DOHH2 (cell line): ENCODE data around the gene RPTN.
A peak's percentile ranks its signal among the peaks of the same experiment; 100 is the strongest.

ENCODE experiments used
- H3F3A ChIP-seq: fragments of 200-600 bp; sonication (generic), shearing (Covaris generic); 2 replicates; pipeline ENCODE4 v1.6.0; 2016; ENCODE audit warnings: antibody characterized with exemption, mild to moderate bottlenecking; ENCODE audit not compliant: control insufficient read depth, insufficient read depth
- H3K27ac ChIP-seq: fragments of 200-600 bp; sonication (generic); 2 replicates; pipeline ENCODE4 v1.5.1; 2014; ENCODE audit warnings: low read depth, mild to moderate bottlenecking, low read length, moderate library complexity
- H3K27me3 ChIP-seq: fragments of 200-600 bp; sonication (generic); 2 replicates; pipeline ENCODE4 v1.6.1; 2014; ENCODE audit warnings: mild to moderate bottlenecking, low read length, mixed read lengths; ENCODE audit not compliant: control insufficient read depth
- H3K36me3 ChIP-seq: fragments of 200-600 bp; sonication (generic); 2 replicates; pipeline ENCODE4 v1.6.1; 2014; ENCODE audit warnings: mild to moderate bottlenecking, low read length, moderate library complexity, mixed read lengths; ENCODE audit not compliant: control insufficient read depth
- H3K4me1 ChIP-seq: fragments of 200-600 bp; sonication (generic); 2 replicates; pipeline ENCODE4 v1.6.1; 2014; ENCODE audit warnings: mild to moderate bottlenecking, low read length, mixed read lengths; ENCODE audit not compliant: control insufficient read depth
- H3K4me2 ChIP-seq: fragments of 200-600 bp; sonication (generic); 2 replicates; pipeline ENCODE4 v1.6.0; 2014; ENCODE audit warnings: mild to moderate bottlenecking, low read length, moderate library complexity
- H3K4me3 ChIP-seq: fragments of 200-600 bp; sonication (generic); 2 replicates; pipeline ENCODE4 v1.5.1; 2014; ENCODE audit warnings: mild to moderate bottlenecking, low read length, mixed read lengths
- H3K79me2 ChIP-seq: fragments of 200-600 bp; sonication (generic); 2 replicates; pipeline ENCODE4 v1.6.1; 2014; ENCODE audit warnings: mild to moderate bottlenecking, low read length, mixed read lengths; ENCODE audit not compliant: control insufficient read depth
- H3K9me2 ChIP-seq: fragments of 200-600 bp; sonication (generic); replicated peaks from 2 replicates; pipeline ENCODE4 v1.6.1; 2014; ENCODE audit warnings: mild to moderate bottlenecking, low read length, mixed read lengths; ENCODE audit not compliant: control insufficient read depth
- H3K9me3 ChIP-seq: fragments of 200-600 bp; sonication (generic); 2 replicates; pipeline ENCODE4 v1.6.1; 2014; ENCODE audit warnings: antibody characterized with exemption, low read length, mixed read lengths; ENCODE audit not compliant: control insufficient read depth, insufficient read depth
- H4K20me1 ChIP-seq: fragments of 200-600 bp; sonication (generic); 2 replicates; pipeline ENCODE4 v1.6.0; 2014; ENCODE audit warnings: low read depth, mild to moderate bottlenecking, antibody characterized with exemption, low read length, moderate library complexity; ENCODE audit not compliant: control insufficient read depth, insufficient read depth
- EZH2phosphoT487 ChIP-seq: fragments of 200-600 bp; sonication (generic); IDR thresholded peaks from 2 replicates; pipeline ENCODE4 v1.6.1; 2017; ENCODE audit warnings: borderline replicate concordance, mild to moderate bottlenecking, antibody characterized with exemption, low read length, moderate library complexity, mixed read lengths
- TF ChIP-seq, protein P1 (sequence below): fragments of 200-600 bp; sonication (generic); IDR thresholded peaks from one replicate; pipeline ENCODE4 v1.5.1; 2014; ENCODE audit warnings: antibody characterized with exemption, mild to moderate bottlenecking, low read depth, low read length; ENCODE audit not compliant: poor library complexity, severe bottlenecking

RPTN gene

DNA sequence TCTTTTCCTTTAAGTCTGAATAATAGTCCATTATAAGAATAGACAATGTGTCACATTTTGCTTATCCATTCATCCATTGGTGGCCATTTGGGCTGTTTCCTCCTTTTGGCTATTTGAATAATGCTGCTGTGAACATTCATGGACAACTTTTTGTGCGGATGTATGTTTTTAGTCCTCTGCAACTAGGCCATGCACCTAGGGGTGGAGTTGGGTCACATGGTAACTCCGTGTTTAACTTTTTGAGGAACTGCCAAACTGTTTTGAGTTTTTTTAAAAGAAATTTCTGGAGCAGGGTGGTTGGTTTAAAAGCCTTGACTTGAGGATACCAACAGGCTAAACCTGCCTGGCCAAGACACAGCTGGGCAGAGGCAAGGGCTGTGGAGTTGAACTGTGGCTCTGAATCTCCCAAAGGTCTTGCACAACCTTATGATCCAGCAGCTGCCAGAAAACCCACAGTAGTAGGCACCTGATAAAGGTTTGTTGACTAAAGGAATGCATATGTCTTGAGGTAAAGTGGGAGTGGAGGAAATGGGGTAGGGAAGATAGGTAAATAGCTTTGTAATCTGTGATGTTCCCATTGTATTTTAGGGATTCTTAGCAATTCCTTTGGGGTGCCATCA lies 5.6 kb upstream of the RPTN start:
- Histone ChIP-seq H3K9me3 (peaks cover 6% of the 10 kb centered on the region; the same call in 1 of the 2 replicates), H3K4me2 (peak overlapping the region; percentile 52), H3K9me2 (no peaks in the 10 kb centered on the region), H3K27ac (no peak overlapping the region), H3F3A (no peaks in the 10 kb centered on the region), H3K36me3 (no peaks in the 10 kb centered on the region), H3K27me3 (no peaks in the 10 kb centered on the region), H3K4me1 (peaks cover 19% of the 10 kb centered on the region), H3K4me3 (peak overlapping the region; percentile 47), H3K79me2 (no peaks in the 10 kb centered on the region), H4K20me1 (no peaks in the 10 kb centered on the region)
- TF ChIP-seq, protein P1, sequence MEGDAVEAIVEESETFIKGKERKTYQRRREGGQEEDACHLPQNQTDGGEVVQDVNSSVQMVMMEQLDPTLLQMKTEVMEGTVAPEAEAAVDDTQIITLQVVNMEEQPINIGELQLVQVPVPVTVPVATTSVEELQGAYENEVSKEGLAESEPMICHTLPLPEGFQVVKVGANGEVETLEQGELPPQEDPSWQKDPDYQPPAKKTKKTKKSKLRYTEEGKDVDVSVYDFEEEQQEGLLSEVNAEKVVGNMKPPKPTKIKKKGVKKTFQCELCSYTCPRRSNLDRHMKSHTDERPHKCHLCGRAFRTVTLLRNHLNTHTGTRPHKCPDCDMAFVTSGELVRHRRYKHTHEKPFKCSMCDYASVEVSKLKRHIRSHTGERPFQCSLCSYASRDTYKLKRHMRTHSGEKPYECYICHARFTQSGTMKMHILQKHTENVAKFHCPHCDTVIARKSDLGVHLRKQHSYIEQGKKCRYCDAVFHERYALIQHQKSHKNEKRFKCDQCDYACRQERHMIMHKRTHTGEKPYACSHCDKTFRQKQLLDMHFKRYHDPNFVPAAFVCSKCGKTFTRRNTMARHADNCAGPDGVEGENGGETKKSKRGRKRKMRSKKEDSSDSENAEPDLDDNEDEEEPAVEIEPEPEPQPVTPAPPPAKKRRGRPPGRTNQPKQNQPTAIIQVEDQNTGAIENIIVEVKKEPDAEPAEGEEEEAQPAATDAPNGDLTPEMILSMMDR: no peak
- TF ChIP-seq EZH2phosphoT487: no peak

DNA sequence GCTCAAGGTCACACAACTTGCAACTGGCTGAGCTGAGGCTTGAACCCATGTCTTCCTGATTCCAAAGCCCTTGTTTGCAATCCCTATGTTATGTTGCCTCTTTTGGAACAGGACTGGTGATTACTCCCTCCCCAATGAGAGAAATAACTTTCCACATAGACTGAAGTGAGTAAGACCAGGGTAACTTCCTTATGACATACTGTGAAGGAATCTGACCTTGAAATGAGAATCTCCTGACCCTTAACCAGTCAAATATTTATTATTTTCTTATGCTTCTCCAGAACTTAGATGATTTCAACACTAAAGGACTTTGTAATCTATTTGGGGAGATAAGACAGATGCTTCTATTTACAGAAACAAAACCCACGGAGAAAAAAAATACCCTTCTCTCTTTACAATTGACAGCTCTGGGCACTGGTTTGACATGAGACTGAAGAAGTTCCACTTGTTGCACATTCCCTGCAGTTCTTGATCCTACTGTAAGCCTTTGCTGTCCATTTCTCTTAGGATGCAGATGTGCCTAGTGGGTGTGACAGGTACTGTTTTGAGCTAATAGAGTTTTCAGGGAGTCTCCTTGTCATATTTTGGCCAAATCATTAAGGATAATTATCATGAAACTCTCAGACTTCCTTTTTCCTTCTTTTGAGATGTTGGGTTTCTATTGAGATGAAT lies 3.9 kb upstream of the RPTN start:
- peaks cover 6% of the 10 kb centered on the region; the same call in 1 of the 2 replicates for H3K9me3 ChIP-seq
- no peak overlapping the region for H3K27ac ChIP-seq

DNA sequence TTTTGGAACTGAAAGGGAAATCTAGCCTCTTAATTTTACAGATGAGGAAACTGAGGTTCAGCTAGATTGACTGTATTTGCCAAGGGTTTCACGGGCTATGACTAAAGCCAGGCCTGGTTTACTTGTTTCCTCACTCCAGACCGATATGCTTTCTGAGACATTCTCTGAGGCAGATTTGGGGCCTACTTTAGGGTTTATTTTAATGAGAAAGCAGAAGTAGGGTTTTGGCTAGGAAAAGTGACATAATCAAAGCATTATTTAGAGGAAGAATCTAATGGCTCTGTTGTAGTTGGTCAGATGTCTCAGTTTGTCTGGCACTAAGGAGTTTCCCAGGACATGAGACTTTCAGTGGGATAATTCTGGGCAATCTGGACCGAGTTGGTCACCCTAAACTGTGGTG lies 1.5 kb upstream of the RPTN start:
- H3K4me3 ChIP-seq: no peak overlapping the region
- no peaks in the 10 kb centered on the region for H3K9me2 ChIP-seq
- H3F3A ChIP-seq: no peaks in the 10 kb centered on the region
- no peak overlapping the region for H3K27ac ChIP-seq
- no peaks in the 10 kb centered on the region for H3K27me3 ChIP-seq
- TF ChIP-seq, protein P1: no peak
- TF ChIP-seq EZH2phosphoT487: no peak
- H3K4me2 ChIP-seq: no peak overlapping the region
- no peaks in the 10 kb centered on the region for H3K36me3 ChIP-seq
- H3K4me1 ChIP-seq: peaks cover 13% of the 10 kb centered on the region
- H3K9me3 ChIP-seq: peaks cover 6% of the 10 kb centered on the region; the same call in 1 of the 2 replicates
- no peaks in the 10 kb centered on the region for H3K79me2 ChIP-seq
- no peaks in the 10 kb centered on the region for H4K20me1 ChIP-seq

More for the DNA sequence above, 3.9 kb upstream of the RPTN start:
- no peaks in the 10 kb centered on the region for H3K79me2 ChIP-seq
- no peak for TF ChIP-seq EZH2phosphoT487
- TF ChIP-seq, protein P1: no peak
- no peak overlapping the region for H3K4me2 ChIP-seq
- no peaks in the 10 kb centered on the region for H3K36me3 ChIP-seq
- no peaks in the 10 kb centered on the region for H4K20me1 ChIP-seq
- H3K4me3 ChIP-seq: no peak overlapping the region
- H3K4me1 ChIP-seq: peaks cover 19% of the 10 kb centered on the region
- no peaks in the 10 kb centered on the region for H3F3A ChIP-seq
- no peaks in the 10 kb centered on the region for H3K9me2 ChIP-seq
- no peaks in the 10 kb centered on the region for H3K27me3 ChIP-seq
